Measurements from ENCODE around the gene TSN.
"Not testable (repeated sequence)": the region's sequence is repeated elsewhere in the genome, so short reads cannot be mapped to it uniquely, and the experiment has no call there.

TSN gene

DNA sequence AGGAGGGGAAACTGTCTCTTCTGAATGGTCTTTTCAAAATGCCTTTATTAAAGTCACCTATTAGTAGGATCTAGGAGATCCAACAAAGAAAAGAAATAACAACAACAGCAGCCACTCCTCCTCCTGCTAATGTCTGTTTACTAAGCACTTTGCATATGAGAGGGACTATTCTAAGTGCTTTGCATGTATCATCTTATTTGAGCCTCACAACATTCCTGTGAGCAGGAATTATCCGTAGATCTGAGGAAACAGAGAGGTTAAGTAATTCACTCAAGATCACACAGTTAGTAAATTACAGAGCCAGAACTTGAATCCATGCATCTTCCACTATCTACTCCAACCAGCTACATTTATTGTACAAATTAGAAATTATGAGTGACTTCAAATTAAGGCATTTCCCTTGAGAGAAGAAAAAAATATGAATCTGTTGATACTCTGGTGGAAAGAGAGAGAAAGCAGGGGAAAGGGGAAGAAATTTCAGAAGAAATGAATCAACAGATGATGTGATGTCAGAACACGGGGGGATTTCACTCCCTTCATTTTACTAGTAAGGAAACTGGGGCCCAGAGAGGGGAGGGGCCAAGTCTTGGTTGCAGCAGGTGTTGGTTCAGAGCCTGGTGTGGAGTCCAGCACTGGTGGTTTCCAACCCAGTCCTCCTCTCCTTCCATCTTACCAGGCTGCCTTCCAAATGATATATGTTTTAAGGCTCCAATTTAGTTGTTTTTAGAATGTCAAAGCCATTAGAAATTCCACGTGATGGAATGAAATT, 49.7 kb downstream of the TSN start:
- no peak for DNase-seq

DNA sequence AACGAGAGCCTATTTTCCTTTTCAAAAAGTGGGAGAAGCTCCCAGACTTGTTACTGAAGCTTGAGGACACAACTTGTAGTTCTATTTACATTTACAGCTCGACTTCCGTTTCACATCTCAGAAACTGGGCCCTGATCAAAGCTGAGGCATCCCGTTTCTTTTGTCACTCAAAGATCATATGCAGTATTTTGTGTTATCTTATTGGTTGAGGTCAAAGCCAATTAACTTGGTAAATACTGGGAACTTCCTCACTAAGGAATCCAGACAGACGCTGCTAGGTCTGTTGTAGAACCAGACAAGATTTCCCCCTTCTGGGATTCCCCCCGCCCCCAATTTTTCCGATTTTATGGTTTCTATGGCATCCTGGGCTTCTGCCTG, 50.3 kb downstream of the TSN start:
- peak; percentile 4 for DNase-seq

DNA sequence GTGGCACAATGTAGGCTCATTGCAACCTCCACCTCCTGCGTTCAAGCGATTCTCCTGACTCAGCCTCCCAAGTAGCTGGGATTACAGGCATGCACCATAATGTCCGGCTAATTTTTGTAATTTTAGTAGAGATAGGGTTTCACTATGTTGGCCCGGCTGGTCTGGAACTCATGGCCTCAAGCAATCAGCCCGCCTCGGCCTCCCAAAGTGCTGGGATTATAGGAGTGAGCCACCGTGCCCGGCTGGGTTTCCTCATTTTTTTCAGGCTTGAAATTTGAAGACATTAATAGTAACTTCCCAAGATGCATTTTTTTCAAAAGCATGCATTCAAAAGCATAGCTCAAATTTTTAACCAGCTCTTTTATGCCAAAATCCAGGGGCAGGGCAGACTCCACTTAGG, 52.3 kb downstream of the TSN start:
- DNase-seq, result not testable (repeated sequence)

DNA sequence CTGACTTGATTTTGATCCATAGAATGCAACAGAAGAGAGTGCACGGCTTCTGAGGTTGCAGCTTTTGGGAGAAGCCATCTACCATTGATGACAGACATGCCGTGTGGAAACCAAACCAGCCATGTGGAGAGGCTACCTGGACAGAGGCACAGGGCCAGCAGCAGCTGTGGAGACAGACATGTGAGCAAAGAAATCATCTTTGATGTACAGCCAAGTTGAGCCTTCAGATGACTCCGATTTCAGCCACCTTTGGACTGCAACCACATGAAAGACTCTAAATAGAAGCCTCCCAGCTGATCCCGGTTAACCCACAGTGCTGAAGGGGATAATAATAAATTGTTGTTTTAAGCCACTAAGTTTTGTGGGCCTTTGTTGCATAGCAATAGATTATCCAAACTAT, 54.2 kb downstream of the TSN start:
- DNase-seq, result peak; percentile 5

DNA sequence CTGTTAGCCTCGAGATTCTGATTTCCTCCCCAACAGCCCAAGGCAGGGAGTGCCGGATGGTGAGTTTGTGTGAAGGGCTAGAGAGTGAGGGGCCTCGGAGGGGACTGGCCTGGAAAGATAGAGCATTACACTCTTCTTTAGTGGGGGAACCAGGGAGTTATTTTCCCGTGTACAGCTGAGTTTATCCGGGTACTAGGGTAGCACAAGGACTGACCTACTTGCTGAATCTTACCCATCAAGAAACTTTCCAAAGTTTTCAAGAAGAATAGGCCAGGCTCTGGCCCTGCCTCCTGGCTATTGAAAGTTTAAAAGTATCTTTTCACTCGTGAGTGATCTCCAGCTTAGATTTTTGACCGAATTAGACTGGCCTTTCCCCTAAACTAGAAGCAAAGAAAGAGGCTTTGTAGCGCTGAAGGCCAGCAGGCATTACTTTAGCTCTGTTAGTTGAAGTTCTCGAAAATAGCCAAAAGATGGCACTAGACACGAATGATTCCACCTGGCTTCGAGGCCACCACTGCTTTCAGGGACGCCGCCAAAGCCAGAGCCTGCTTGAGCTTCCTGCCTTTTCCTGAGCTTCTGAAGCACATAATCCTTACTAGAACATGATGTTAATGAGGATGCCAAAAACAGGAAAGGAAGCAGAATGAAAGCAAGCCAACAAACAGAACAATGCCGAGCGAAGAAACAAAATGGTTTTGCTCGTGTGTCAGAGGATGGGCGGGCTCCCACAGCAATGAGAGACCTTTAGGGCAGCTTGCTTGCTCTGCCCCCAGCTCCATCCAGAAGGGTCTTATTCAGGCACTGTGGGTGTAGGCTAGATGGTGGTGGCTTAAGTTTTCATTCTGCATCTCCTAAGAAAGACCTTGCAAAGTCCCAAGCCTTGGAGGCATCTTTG, 55.8 kb downstream of the TSN start:
- peak; percentile 93 for DNase-seq

DNA sequence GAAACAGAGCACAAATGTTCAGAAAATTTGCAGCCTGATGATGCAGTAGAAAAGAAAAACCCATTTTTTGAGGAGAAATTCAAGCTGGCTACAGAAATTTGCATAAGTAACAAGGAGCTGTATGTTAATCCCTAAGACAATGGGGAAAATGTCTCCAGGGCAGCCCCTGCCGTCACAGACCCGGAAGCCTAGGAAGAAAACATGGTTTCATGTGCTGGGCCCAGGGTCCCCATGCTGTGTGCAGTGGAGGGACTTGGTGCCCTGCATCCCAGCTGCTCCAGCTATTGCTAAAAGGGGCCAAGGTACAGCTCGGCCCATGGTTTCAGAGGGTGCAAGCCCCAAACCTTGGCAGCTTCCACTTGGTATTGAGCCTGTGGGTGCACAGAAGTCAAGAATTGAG, 57.6 kb downstream of the TSN start:
- DNase-seq, result not testable (repeated sequence)

DNA sequence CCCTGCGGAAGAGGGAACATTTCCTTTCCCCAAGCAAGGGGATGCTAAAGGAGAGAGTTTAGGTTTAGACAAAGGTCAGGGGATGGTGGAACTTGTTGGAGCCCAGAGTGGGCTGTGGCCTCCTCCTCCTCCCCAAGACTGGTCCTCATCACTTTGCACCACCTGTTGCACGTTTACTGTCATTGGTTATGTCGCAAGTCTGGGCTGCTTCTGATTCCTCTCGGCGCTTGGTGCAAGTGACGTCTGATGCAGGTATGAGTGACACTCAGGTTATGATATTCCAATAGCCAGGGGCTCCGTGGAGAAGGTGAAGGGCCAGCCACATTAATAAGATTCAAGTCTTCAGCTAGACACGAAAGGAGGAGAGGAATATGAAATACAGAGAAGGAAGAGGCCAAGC, 59.8 kb downstream of the TSN start:
- no peak for DNase-seq

DNA sequence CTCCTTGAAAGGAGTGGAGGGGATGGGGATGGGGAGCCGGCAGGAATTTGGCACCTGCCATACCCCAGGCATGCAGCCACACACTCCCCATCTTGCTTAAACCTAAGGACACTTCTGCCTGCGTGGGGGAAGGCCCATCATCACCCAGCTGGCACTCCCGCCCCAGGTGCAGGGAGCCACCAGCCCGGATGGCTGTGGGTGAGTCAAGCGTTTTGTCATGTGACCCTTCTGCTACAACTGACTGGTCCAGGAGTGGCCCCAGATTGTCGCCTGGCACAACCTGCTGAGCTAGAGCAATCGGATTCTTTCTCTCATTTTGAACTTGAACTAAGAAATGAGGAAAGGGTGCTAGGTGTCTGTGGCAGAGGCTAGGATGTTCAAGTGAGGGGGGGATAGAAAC, 61.3 kb downstream of the TSN start:
- DNase-seq, result no peak

DNA sequence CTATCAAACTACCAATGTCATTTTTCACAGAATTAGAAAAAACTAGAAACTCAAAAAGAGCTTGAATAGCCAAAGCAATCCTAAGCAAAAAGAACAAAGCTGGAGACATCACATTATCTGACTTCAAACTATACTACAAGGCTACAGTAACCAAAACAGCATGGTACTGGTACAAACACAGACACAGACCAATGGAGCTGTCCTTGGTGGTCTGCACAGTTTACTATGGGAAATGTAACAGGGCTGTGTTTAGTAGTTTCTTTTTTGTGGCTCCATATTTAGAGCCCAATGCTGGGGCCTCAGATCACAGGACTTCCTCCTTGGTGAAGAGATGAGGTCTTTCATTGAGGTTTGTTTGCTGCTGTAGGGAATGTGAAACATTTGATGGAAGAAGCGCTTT, 61.9 kb downstream of the TSN start:
- not testable (repeated sequence) for DNase-seq
